ENCODE measurements around the gene DPP6.

- TF ChIP-seq CTCF (IDR thresholded peaks at IDR 0.05) (no peak), POLR2A (IDR thresholded peaks at IDR 0.05; ENCODE audit: low read depth) (no peak), EP300 (IDR thresholded peaks at IDR 0.05) (no peak)
Measured at GRCh38 chr7:154774303-154774969, 722.2 kb downstream of the DPP6 start.
